WERI-Rb-1 (cell line): Measurements from ENCODE around the gene BOC.

Experiments
- DNase-seq: peaks from one replicate; pipeline ENCODE4 v3.0.0-alpha.2; 2020
- H3K27ac ChIP-seq: fragments of 250-450 bp; sonication (Bioruptor Pico); 2 replicates; pipeline ENCODE4 v1.5.1; 2020; ENCODE audit warnings: mild to moderate bottlenecking, moderate library complexity
- H3K27me3 ChIP-seq: fragments of 250-450 bp; sonication (Bioruptor Pico); 2 replicates; pipeline ENCODE4 v1.5.1; 2021; ENCODE audit warnings: mild to moderate bottlenecking, low read depth, moderate library complexity; ENCODE audit not compliant: insufficient read depth, severe bottlenecking
- H3K36me3 ChIP-seq: fragments of 250-450 bp; sonication (Bioruptor Pico); 2 replicates; pipeline ENCODE4 v1.5.1; 2020; ENCODE audit warnings: mild to moderate bottlenecking, moderate library complexity
- H3K4me3 ChIP-seq: 2 replicates; pipeline ENCODE4 v1.5.1; 2011; ENCODE audit warnings: low read depth, mild to moderate bottlenecking, control low read depth, low read length
- H3K9me3 ChIP-seq: fragments of 250-450 bp; sonication (Bioruptor Pico); 2 replicates; pipeline ENCODE4 v1.5.1; 2021; ENCODE audit warnings: mild to moderate bottlenecking, moderate library complexity; ENCODE audit not compliant: severe bottlenecking
- TF ChIP-seq, protein P1 (sequence below): IDR thresholded peaks from 2 replicates; pipeline ENCODE4 v1.5.1; 2011; ENCODE audit warnings: low read depth, mild to moderate bottlenecking, control low read depth, inconsistent platforms, low read length

Gene BOC

DNA sequence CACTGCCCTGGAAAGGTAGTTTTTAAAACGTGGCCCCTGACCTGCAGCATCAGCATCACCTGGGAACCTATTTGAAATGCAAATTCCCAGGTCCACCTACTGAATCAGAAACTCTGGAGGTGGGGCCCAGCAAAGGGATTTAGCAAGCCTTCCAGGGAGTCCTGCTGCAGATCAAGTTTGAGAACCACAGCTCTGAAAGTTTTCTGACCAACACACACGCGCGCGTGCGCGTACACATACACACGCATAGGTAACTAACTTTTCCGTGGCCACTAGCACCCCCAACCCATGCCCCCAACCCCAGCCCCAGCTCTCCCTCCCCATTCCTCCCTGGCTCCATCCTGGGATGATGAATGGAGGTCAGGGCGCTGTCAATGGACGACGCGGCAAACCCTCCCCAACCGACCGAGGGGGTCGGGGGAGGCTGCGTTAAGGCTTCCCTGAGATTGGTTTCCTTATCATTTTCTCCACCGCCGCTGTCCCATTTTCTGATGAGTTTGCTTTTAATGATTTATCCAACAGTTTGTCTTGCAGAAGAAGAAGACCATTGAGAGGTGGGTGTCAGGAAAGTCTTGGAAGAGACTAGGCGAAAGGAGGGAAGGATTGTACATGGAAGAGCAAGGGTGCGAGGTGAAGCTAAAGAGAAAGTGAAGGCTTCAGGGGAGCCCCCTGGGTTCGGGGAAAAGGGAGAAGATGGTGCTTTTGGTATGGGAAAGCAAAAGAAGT, 590 bp upstream of the BOC start:
- TF ChIP-seq, protein P1, sequence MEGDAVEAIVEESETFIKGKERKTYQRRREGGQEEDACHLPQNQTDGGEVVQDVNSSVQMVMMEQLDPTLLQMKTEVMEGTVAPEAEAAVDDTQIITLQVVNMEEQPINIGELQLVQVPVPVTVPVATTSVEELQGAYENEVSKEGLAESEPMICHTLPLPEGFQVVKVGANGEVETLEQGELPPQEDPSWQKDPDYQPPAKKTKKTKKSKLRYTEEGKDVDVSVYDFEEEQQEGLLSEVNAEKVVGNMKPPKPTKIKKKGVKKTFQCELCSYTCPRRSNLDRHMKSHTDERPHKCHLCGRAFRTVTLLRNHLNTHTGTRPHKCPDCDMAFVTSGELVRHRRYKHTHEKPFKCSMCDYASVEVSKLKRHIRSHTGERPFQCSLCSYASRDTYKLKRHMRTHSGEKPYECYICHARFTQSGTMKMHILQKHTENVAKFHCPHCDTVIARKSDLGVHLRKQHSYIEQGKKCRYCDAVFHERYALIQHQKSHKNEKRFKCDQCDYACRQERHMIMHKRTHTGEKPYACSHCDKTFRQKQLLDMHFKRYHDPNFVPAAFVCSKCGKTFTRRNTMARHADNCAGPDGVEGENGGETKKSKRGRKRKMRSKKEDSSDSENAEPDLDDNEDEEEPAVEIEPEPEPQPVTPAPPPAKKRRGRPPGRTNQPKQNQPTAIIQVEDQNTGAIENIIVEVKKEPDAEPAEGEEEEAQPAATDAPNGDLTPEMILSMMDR = no peak
- peaks cover 16% of the 10 kb centered on the region for H3K27me3 ChIP-seq
- no peaks in the 10 kb centered on the region for H3K9me3 ChIP-seq
- H3K27ac ChIP-seq = no peak overlapping the region
- DNase-seq = no peak
- H3K4me3 ChIP-seq = no peak overlapping the region
- H3K36me3 ChIP-seq = no peaks in the 10 kb centered on the region

DNA sequence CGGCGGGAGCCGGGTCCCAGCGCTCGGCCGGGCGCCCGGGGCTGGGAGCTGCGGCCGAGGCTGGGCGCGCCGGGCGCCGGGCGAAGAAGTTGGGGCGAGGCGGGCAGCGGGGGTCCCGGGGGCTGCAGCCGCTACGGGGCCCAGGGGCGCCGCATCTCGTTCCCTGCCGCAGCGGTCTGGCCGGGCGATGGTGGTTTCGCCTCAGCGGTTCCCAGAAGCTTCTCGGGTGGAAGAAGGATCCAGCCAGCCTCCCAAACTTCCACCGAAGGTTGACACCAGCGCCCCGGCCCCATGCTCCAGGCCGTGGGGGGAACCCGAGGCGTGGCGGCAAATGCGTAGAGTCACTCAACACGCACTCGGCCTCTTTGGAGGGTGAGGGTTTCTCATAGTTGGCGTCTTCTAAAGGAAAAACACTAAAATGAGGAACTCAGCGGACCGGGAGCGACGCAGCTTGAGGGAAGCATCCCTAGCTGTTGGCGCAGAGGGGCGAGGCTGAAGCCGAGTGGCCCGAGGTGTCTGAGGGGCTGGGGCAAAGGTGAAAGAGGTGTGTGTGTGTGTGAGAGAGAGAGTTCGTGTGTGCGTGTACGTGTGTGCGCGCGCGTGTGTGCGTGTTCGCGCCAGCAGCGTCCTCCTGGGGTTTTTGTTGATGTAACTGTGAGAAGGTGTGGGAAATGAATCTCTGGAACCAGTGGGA, 940 bp downstream of the BOC start:
- DNase-seq = peak; percentile 11
- TF ChIP-seq, protein P1 = no peak
- Histone ChIP-seq H3K4me3 (peak overlapping the region; percentile 68), H3K27me3 (peaks cover 16% of the 10 kb centered on the region), H3K27ac (no peak overlapping the region), H3K9me3 (no peaks in the 10 kb centered on the region), H3K36me3 (no peaks in the 10 kb centered on the region)

- H3K9me3 ChIP-seq = no peaks in the 10 kb centered on the region
- peaks cover 16% of the 10 kb centered on the region for H3K27me3 ChIP-seq
- peak overlapping the region; percentile 68 for H3K4me3 ChIP-seq
- TF ChIP-seq, protein P1 = no peak
- H3K36me3 ChIP-seq = no peaks in the 10 kb centered on the region
- no peak overlapping the region for H3K27ac ChIP-seq
- DNase-seq = no peak
These were observed 1.6 kb downstream of the BOC start for GRCh38 chr3:113212844-113213375.

- Histone ChIP-seq H3K36me3 (no peaks in the 10 kb centered on the region), H3K4me3 (no peak overlapping the region), H3K9me3 (no peaks in the 10 kb centered on the region), H3K27me3 (peaks cover 16% of the 10 kb centered on the region), H3K27ac (no peak overlapping the region)
- TF ChIP-seq, protein P1 = no peak
- no peak for DNase-seq
These were observed 2.7 kb downstream of the BOC start for GRCh38 chr3:113213896-113214587.

DNA sequence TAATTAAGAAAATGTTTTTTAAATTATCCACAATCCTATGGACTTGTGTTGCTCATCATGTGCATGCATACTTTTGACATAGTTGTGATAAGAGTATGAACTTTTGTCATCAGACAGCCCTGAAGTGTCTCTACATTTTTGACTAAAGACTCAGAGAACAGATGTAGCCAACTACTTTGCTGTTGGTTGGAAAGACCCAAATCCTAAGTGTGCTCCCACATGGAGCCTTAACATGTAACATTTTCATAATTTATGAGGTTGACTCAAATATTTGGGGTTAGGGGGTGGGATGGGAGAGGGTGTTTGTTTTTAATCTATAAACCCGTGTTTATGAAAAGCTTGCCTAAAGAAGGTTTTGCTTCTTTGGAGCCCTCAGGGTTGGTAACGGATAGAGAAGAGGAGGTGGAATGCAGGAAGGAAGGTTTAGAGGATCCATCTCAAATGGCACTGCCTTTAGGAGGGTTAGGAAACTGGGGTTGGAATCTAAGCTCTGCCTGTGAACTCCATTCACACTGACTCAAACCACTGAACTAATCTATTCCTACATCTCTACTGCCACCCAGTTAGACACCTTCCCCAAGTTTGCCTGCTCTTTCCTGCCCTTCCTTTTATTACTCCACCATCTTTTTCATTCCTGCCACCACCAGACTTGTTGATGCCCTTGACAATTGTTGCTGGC, 3.7 kb downstream of the BOC start:
- no peak for DNase-seq
- H3K4me3 ChIP-seq = no peak overlapping the region
- H3K36me3 ChIP-seq = no peaks in the 10 kb centered on the region
- TF ChIP-seq, protein P1 = no peak
- no peak overlapping the region for H3K27ac ChIP-seq
- H3K9me3 ChIP-seq = no peaks in the 10 kb centered on the region
- H3K27me3 ChIP-seq = peaks cover 16% of the 10 kb centered on the region
